ENCODE data around the gene GREB1.

The GREB1 gene, protein sequence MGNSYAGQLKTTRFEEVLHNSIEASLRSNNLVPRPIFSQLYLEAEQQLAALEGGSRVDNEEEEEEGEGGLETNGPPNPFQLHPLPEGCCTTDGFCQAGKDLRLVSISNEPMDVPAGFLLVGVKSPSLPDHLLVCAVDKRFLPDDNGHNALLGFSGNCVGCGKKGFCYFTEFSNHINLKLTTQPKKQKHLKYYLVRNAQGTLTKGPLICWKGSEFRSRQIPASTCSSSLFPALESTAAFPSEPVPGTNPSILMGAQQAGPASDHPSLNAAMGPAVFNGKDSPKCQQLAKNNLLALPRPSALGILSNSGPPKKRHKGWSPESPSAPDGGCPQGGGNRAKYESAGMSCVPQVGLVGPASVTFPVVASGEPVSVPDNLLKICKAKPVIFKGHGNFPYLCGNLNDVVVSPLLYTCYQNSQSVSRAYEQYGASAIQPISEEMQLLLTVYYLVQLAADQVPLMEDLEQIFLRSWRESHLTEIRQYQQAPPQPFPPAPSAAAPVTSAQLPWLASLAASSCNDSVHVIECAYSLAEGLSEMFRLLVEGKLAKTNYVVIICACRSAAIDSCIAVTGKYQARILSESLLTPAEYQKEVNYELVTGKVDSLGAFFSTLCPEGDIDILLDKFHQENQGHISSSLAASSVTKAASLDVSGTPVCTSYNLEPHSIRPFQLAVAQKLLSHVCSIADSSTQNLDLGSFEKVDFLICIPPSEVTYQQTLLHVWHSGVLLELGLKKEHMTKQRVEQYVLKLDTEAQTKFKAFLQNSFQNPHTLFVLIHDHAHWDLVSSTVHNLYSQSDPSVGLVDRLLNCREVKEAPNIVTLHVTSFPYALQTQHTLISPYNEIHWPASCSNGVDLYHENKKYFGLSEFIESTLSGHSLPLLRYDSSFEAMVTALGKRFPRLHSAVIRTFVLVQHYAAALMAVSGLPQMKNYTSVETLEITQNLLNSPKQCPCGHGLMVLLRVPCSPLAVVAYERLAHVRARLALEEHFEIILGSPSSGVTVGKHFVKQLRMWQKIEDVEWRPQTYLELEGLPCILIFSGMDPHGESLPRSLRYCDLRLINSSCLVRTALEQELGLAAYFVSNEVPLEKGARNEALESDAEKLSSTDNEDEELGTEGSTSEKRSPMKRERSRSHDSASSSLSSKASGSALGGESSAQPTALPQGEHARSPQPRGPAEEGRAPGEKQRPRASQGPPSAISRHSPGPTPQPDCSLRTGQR (N-terminal part only)

DNA sequence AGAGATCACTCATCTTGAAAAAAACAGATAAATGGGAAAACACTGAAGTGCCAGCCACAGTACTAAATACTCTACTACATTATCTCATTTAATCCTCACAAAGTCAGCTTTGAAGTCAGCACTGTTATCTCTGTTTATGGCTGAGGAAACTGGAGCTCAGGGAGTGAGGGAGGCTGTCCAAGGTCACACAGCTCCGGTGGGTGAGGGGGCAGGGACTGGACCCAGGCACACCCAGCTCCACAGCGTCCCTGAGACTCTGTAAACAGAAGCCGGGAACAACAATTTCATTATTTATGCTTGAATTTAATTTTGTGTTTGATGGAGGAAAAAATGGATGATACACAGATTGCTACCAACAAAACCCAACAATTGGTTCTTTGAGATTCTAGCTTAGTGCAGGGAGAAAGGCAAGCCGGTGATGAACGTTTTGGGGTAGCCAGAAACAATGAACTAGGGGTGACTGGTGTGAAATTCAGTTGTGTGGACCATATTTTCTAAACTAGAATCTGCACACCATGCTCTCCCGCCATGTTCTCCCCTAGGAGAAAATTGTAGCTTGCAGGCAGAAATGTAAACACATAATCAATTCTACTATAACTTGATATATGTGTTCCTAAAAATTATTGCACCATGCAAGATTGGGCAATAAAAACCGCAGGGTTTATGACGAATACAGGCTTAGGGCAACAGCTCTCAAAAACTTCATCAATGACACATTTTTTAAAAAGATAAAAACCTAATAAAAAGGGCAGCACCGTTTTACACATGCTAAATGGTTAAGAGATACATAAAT lies at the start of gene GREB1:
Gene GREB1, plus strand, starts transcription at position 768 of the 793 bp plus-strand sequence. CDS start 22,570 bp downstream, outside the sequence.
- no peak for DNase-seq (ENCODE audit: low read depth in 1 of 2, low spot score in 1 of 2)

DNA sequence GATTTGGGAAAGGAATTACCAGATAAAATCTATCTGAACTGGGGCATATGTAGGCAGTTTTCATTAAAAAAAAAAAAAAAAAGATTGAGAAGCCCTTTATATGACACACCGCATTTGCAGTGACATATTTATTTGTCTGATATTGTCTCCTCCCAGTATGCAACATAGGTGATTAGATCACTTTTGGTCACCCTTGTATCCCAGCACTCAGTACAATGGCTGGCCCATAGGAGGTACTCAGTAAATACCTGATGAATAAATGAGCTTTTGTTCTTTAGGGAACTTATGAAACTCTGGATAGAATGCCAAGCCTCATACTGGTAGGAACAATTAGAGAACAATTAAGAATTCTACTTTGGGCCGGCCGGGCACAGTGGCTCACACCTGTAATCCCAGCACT lies 45.0 kb upstream of the GREB1 start:
- DNase-seq (ENCODE audit: low read depth in 1 of 2, low spot score in 1 of 2), result no peak

DNA sequence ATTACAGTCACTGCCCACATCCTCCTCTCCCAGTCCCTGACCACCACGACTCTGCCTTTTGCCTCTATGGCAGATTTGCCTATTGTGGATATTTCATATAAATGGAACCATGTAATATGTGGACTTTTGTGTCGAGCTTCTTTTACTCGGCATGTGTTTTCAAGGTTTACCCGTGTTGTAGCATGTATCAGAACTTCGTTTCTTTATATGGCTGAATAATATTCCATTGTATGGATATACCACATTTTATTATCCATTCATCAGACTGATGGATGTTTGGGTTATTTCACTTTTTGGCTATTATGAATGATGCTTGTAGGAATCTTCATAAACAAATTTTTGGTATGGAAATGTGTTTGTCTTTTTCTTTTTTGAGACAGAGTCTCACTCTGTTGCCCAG lies 43.7 kb upstream of the GREB1 start:
- DNase-seq (ENCODE audit: low read depth in 1 of 2, low spot score in 1 of 2), result no peak

DNA sequence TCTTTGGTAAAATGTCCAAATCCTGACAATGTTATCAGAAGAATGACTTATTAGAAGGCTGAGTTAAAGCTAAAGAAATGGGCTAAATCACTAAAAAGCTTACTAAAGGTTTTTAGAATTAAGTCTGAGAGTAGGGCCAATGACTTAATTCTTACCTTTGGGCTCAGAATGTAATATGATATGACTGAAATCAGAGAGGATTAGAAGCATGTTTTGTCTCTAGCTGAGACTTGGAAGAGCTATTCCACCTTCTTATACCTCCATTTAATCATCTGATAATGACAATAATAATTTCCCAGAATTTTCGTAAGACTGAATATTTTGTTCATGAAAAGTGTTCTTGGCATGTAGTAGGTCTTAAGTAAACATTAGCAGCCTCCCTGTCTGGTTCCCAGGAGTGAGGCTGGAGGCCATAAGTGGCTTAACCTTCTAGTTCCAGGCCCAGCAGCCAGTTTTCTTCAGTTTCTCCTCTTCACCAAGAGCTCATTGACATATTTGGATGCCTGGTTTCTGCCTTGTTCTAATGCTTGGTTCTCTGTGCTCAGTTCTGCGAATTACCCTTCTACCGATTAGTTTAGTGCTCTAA lies 42.4 kb upstream of the GREB1 start:
- no peak for DNase-seq (ENCODE audit: low read depth in 1 of 2, low spot score in 1 of 2)

DNA sequence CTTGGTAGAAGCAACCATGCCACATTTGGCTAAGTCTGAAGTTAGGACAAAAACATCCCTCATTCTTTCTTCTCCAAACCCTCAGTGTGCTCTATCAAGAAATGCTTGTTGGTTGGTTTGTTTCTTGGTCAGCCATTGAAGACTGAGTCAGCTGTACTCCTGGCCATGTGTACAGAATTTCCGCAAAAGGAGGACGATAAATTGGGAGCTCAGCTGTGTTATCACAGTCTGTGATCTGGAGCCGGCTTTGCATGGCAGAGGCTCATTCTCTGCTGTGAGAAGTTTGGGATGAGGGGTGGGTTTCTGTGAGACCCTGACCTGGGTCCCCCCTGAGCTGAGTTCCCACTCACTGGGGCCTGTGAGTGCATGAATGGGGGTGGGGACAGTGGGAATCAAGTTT lies 41.6 kb upstream of the GREB1 start:
- DNase-seq (ENCODE audit: low read depth in 1 of 2, low spot score in 1 of 2), result no peak

DNA sequence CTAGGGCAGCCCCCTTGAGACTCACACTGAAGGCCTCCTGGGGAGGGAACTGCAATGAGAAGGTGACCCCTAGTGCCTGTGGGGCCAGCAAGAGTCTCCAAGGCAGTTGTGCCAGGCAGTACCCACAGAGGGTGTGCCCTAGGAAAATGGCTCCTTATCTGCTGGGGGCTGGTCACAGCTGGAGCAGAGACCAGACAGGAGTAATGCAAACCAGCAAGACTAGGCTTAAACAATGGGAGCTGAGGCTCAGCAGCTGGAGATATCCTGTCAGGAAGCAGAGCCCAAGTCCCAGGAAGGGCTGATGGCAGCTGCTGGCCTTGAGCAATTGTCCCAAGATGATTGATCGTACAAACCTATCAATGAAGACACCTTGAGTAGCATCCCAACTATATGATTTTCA lies 41.1 kb upstream of the GREB1 start:
- DNase-seq (ENCODE audit: low read depth in 1 of 2, low spot score in 1 of 2), result no peak

DNA sequence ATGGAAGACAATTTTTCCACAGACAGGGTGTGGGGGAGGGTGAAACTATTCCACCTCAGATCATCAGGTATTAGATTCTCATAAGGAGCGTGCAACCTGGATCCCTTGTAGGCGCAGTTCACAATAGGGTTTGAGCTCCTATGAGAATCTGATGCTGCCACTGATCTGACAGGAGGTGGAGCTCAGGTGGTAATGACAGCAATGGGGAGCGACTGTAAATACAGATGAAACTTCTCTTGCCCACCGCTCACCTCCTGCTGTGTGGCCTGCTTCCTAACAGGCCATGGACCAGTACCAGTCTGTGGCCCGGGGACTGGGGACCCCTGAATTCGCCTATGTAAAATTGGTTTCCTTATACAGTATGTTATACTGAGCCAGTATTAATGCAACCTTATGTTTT lies 40.6 kb upstream of the GREB1 start:
- DNase-seq (ENCODE audit: low read depth in 1 of 2, low spot score in 1 of 2), result no peak

DNA sequence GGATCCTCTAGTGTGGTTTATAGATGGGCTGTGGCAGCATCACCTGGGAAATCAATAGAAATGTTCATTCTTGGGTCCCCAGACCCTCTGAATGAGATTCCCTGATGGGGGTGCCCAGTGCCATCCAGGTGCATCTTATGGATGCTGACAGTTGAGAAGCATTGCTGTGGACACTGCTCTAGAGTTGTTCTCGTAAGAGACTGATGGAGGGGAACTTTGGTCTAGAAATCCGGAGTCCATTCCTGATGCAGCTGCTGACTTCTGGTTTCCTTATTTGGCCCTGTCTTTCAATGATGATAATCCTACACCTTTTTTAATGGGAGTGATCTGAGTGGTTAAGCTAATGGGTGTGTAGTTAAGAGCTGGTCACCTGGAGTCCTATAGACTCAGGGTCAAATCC lies 39.5 kb upstream of the GREB1 start:
- DNase-seq (ENCODE audit: low read depth in 1 of 2, low spot score in 1 of 2), result no peak

DNA sequence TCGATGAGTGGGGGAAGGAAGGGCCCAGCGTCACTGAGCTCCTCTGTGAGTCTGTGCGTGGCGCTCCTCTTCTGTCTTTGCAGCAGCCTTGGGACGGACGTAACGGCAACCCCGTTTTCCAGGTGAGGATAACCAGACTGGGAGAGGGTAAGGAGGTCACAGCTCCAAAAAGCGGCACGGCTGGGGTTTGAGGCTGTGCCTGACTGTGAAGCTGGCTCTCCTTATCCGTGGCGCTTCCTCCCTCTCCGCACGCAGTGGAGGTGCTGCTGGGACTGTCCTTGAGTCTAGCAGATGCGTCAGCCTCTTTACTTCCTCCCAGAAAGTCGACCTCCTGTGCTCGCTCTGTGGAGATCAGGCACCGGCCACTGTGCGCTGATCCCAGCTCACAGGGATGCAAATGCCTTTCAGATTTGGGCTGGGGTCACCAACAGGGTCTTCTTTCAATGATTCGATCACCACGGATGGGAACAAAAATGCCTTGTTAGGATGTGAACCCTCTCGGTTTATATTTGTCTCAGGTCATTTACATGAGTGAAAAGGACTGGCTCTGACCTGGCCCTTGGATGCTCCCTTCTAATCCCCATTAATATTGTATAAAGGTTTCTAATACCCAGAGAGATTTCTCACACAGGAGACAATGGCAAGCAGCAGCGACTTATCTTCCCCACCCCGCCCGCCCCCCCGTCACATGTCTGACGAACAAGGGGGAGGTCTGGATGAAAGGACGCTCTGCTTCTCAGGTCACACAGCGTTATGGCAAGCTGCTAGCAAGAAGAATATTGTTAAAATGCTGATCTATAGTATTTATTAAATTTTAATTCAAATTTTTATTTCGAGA lies 37.8 kb upstream of the GREB1 start:
- no peak for DNase-seq (ENCODE audit: low read depth in 1 of 2, low spot score in 1 of 2)

DNA sequence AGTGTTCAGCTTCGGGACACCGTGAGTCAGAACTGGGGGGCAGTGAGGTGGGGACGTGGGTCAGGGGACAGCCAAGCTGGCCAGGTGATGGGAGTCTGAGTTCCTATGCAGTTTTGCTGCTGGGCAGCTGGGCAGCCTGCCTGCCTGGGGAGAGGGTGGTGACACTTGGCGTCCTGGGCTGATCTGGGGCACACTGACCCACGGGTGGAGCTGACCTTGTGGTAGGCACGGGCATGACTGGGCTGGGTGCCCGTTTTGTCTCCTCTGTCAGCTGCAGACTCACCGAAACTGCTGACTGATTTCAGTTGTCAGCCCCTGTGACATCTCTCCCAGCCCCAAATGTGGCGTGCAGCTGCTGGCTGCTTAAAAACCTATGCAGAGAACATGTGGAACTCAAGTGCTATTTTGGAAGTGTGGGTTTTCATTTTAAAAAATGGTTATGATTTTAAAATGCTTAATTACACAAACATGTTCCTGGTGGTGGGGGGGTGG lies 35.3 kb upstream of the GREB1 start:
- DNase-seq (ENCODE audit: low read depth in 1 of 2, low spot score in 1 of 2), result no peak

DNA sequence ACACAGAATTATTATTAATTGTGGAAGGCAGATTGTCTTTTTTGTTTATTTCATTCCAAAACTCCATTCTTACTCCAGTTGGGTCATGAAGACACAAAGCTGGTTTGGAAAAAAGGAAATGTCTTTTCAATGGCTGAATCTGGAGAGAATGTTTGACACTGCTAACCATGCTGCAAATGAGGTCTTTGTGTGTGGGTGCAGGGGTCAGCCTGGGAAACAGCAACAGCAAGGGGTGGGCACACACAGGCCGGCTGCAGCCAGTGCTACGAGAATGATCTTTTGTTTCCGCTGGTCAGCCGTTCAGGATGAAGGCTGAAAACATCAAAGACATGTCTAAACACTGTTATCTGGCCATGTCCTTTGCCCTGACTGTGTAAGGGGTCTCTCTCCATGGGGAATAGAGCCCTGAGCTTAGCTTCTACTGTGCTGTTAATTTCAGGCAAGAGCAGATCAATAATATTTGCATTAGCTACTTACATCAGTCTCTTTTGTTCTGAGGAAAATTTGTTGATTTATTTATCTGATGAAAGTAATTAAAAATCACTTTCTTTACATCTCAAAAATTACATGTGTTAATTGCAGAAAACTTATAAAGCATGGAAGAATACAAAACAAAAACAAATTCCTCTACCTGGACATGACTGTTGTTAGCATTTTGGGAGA lies 34.6 kb upstream of the GREB1 start:
- DNase-seq (ENCODE audit: low read depth in 1 of 2, low spot score in 1 of 2), result no peak

DNA sequence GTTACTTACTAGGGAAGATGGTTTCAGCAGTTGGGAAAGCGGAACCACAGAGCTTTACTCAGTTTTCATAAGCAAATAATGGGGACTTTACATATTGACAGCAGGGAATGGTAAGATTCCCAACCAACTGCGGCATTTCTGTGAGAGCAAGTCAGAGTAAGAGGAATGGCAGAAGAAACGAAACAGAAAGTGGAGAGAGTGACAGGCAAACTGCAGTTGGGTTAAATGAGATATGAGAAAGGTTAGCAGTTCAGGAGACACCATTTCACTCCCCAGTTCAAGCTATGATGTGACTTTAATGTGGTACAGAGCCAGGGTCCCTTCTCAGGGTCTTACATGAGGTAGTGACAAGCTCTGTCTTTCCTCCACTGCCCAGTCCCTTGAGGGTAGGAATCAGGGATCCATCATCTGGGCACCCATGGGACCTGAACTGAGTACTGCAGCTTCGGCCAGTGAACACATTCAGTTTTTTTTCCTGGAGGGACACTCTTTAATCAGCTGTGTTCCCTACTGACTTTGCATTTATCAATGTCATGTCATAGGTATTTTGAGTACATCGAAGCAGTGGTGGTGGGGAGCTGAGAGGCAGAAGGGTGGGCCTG lies 33.0 kb upstream of the GREB1 start:
- no peak for DNase-seq (ENCODE audit: low read depth in 1 of 2, low spot score in 1 of 2)

DNA sequence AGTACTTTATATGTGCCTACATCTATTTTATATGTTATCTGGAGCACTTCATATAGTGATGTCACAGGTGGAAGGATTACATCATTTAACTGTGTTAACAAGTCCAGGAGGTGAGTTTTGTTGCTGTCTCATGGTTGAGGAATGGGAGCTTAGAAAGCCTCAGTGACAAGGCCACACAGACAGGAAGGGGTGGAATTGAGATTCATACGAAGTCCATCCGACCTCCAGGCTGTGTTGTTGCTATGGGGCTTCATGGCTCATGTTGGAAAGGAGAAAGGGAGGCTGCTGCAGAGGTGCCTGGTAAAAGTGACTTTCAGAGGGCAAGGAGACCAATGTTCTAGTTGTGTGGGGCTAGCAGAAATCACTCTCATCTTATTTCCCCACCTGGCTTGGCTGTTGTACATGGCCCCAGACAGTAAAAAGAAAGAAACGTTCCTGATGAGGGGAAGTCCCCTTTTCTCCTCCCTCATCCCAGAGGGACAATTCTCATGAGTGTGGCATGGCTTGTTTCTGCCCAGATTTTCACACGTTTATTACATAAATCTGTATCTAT lies 31.0 kb upstream of the GREB1 start:
- no peak for DNase-seq (ENCODE audit: low read depth in 1 of 2, low spot score in 1 of 2)

DNA sequence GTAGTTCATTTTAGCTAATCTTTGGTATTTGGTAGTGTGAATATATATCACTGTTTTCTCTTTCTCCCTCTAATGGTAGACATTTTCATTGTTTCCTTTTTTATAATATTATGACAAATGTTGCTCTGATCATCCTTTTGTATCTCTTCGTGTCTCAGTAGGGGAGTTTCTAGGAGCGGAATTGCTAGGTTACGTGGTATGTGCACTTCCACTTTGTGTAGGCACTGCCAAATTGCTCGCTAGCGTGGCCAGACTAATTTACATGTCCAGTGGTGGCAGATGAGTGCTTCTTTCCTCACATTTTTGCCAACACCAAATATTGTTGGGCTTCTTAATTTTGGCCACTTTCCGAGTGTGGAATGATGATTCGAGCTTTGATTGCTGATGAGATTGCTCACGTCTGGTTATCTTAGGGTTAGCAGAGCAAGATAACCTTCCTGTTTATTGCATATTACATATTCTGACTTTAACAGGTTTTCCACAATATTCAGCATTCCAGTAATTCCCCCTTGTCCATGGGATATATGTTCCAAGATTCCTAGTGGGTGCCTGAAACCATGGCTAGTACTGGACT lies 30.4 kb upstream of the GREB1 start:
- DNase-seq (ENCODE audit: low read depth in 1 of 2, low spot score in 1 of 2), result no peak

DNA sequence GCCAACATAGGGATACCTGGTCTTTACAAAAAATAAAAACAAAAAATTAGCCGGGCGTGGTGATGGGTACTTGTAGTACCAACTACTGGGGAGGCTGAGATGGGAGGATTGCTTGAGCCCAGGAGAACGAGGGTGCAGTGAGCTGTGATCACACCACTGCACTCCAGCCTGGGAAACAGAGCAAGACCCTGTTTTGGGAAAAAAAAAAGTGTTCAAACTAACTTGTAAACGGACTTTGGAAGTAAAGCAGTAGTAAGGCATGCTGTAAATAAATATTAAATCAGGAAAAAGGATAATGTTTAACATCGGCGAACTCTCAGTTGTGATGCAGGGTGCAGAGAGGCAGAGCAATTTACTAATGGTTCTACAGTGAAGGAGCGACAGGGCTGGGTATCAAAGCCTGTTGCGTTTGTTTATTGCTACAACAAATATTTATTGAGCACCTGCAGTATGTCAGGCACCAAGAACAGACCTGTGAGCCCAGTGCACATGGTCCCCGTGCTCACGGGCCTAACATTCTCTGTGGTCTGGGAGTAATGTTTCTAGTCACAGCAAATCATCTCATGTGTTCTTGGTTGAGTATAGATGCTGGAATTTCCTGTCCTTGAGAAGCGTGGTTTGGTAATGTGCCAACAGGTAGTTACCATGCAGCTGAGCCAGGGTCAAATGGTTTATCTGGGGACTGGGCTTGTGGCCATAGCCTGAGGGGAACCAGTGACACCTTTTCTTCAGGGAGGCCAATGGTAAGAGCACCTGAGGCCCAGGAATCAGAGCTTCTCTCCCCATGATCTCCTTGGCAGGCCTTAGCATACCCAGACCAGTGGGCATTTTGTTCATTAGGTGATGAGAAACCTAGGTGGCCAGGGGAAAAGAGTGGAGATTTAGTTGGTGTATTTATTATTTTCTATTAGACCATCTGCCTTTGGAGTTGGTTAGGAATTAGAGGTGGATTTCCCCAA lies 27.9 kb upstream of the GREB1 start:
- DNase-seq (ENCODE audit: low read depth in 1 of 2, low spot score in 1 of 2), result no peak

DNA sequence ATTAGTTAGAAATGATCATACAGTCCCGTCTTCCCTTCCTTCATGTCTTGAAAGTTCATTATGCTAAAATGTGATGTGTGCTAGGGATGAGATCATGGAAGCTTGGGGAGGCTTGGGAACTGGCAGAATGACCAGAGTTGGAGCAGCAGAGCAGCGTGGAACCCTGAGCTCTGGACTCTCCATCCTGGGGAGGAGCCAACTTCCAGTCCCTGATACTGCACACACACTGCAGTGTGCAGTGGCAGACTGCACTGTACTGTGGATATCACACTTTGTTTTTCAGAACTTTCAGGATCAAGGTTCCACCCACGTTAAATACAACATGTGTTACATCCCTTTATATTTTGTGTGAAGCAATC lies 27.3 kb upstream of the GREB1 start:
- DNase-seq (ENCODE audit: low read depth in 1 of 2, low spot score in 1 of 2), result no peak

DNA sequence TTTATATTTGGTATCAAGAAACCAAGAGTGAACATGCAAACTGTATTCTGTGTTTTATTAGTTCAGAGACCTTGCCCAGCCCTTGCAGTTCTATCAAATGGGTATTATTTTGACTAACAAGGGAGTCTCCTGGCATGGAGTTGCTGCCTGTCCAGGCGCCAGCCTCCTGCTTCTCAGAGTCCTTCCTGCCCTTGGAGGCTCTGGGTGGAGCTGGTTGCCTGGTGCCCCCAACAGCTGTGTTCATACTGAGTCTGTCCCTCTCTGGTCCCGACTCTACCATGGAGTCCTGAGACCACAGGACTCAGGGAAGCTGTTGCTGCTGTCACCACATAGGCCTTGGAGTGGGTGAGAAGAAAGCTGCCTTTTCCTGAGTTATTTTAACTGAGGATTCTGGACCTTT lies 26.3 kb upstream of the GREB1 start:
- no peak for DNase-seq (ENCODE audit: low read depth in 1 of 2, low spot score in 1 of 2)
